ENCODE results near the gene CTTNBP2. TPM values are rescaled to one million over a fixed set of nuclear protein-coding genes. Genes with fewer than 3 reads are reported as not detected.

CTTNBP2 gene
- total RNA-seq, 2 donors from 2014 or later = 5.2 to 6.5 TPM

DNA sequence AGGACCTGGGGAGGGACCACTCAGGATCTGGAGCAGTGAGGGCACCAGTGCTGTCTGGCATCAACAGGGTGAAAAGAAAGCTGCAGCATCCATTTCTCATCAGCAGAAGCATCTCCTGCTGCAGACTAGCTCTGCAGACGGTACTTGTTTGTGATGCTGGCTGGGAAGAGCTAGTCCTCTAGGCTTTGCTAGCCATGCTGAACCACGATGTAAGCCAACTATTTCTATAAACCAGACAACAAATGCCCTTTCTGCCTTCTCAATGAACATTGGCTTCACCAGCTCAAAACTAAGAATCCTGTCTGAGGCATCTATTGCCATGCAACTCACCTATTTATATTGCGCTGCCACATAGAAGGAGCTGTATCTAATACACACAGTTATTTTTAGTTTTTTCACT lies 65.6 kb downstream of the CTTNBP2 start:
- Mint-ChIP-seq H3K9me3 (no peaks in the 10 kb centered on the region), H3K27me3 (ENCODE audit: insufficient read depth) (no peaks in the 10 kb centered on the region), H3K4me3 (no peak overlapping the region), H3K27ac (no peak overlapping the region), H3K4me1 (peaks cover 6% of the 10 kb centered on the region), H3K36me3 (ENCODE audit: low read depth) (no peaks in the 10 kb centered on the region)
- Histone ChIP-seq H3K9ac (ENCODE audit: extremely low read depth, low read length, poor library complexity, severe bottlenecking) (no peak overlapping the region), H3K4me3 (ENCODE audit: low read length) (no peak overlapping the region), H3K27me3 (ENCODE audit: control insufficient read depth, insufficient read depth, low read length, poor library complexity, severe bottlenecking) (no peaks in the 10 kb centered on the region), H3K9me3 (ENCODE audit: control insufficient read depth, low read length) (no peaks in the 10 kb centered on the region), H3K27ac (ENCODE audit: low read depth, low read length) (no peak overlapping the region), H3K4me1 (ENCODE audit: control insufficient read depth, insufficient read depth, low read length) (no peaks in the 10 kb centered on the region), H3K36me3 (ENCODE audit: control insufficient read depth, insufficient read depth, low read length) (no peaks in the 10 kb centered on the region)
- TF ChIP-seq, protein P1, sequence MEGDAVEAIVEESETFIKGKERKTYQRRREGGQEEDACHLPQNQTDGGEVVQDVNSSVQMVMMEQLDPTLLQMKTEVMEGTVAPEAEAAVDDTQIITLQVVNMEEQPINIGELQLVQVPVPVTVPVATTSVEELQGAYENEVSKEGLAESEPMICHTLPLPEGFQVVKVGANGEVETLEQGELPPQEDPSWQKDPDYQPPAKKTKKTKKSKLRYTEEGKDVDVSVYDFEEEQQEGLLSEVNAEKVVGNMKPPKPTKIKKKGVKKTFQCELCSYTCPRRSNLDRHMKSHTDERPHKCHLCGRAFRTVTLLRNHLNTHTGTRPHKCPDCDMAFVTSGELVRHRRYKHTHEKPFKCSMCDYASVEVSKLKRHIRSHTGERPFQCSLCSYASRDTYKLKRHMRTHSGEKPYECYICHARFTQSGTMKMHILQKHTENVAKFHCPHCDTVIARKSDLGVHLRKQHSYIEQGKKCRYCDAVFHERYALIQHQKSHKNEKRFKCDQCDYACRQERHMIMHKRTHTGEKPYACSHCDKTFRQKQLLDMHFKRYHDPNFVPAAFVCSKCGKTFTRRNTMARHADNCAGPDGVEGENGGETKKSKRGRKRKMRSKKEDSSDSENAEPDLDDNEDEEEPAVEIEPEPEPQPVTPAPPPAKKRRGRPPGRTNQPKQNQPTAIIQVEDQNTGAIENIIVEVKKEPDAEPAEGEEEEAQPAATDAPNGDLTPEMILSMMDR (conservative IDR thresholded peaks at IDR 0.05) = no peak
- DNase-seq = no peak
- WGBS, 2 experiments (ENCODE audit: insufficient coverage in 1 of 2, insufficient read length in 1 of 2) = 88 to 93% methylated on average over 3 of the region's 3 CpGs

DNA sequence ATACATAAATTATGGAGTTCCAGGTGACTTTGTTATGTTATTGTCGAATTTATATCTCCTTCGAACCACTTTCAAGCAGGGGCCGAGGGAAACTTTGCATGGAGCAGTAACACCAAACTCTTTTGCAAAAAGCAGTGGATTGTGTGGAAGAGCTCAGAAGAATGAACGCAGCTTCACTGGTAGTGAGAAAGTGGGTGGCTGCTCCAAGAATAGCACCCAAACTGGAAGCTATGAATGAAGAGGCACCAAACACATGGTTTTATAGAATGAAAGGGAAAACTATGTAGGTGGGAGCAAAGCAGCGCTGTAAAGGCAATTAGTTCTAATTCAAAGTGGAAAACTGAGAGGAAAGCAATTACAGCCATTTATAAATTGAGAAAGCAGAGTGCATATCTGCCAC lies 67.2 kb downstream of the CTTNBP2 start:
- Histone ChIP-seq H3K4me3 (ENCODE audit: low read length) (no peak overlapping the region), H3K27me3 (ENCODE audit: control insufficient read depth, insufficient read depth, low read length, poor library complexity, severe bottlenecking) (no peaks in the 10 kb centered on the region), H3K36me3 (ENCODE audit: control insufficient read depth, insufficient read depth, low read length) (no peaks in the 10 kb centered on the region), H3K27ac (ENCODE audit: low read depth, low read length) (no peak overlapping the region), H3K9me3 (ENCODE audit: control insufficient read depth, low read length) (no peaks in the 10 kb centered on the region), H3K4me1 (ENCODE audit: control insufficient read depth, insufficient read depth, low read length) (no peaks in the 10 kb centered on the region), H3K9ac (ENCODE audit: extremely low read depth, low read length, poor library complexity, severe bottlenecking) (no peak overlapping the region)
- no peaks in the 10 kb centered on the region for H3K27me3 Mint-ChIP-seq (ENCODE audit: insufficient read depth)
- peaks cover 6% of the 10 kb centered on the region for H3K4me1 Mint-ChIP-seq
- H3K4me3 Mint-ChIP-seq = no peak overlapping the region
- H3K27ac Mint-ChIP-seq = no peak overlapping the region
- TF ChIP-seq, protein P1 (conservative IDR thresholded peaks at IDR 0.05) = no peak
- 91 to 95% methylated on average over 4 to 5 of the region's 5 CpGs for WGBS, 2 experiments (ENCODE audit: insufficient coverage in 1 of 2, insufficient read length in 1 of 2)
- H3K36me3 Mint-ChIP-seq (ENCODE audit: low read depth) = no peaks in the 10 kb centered on the region
- no peaks in the 10 kb centered on the region for H3K9me3 Mint-ChIP-seq
- no peak for DNase-seq

DNA sequence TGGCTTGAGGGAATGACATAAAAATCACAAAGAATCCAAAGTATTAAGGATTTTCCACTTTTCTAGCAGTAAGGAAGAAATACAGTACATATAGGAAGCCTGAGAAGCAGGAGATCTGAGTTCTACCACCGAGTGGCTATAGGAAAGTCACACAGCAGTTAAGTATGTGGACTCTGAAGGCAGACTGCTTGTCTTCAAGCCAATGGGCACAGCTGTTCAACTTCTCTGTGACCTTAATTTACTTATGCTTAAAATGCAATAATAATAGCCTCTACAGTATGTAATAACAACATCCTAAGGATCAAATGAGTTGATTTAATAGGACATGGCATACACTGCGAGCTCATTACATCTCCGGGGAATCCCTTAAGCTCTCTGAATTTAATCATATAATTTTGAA lies 68.0 kb downstream of the CTTNBP2 start:
- no peak for DNase-seq
- no peaks in the 10 kb centered on the region for H3K9me3 Mint-ChIP-seq
- no peak overlapping the region for H3K9ac ChIP-seq (ENCODE audit: extremely low read depth, low read length, poor library complexity, severe bottlenecking)
- peaks cover 6% of the 10 kb centered on the region for H3K4me1 Mint-ChIP-seq
- TF ChIP-seq, protein P1 (conservative IDR thresholded peaks at IDR 0.05) = no peak
- H3K4me3 ChIP-seq (ENCODE audit: low read length) = no peak overlapping the region
- H3K4me3 Mint-ChIP-seq = no peak overlapping the region
- H3K27ac ChIP-seq (ENCODE audit: low read depth, low read length) = no peak overlapping the region
- no peaks in the 10 kb centered on the region for H3K36me3 ChIP-seq (ENCODE audit: control insufficient read depth, insufficient read depth, low read length)
- 86 to 100% methylated on average over 2 to 3 of the region's 3 CpGs for WGBS, 2 experiments (ENCODE audit: insufficient coverage in 1 of 2, insufficient read length in 1 of 2)
- H3K36me3 Mint-ChIP-seq (ENCODE audit: low read depth) = no peaks in the 10 kb centered on the region
- no peaks in the 10 kb centered on the region for H3K4me1 ChIP-seq (ENCODE audit: control insufficient read depth, insufficient read depth, low read length)
- H3K27me3 Mint-ChIP-seq (ENCODE audit: insufficient read depth) = no peaks in the 10 kb centered on the region
- H3K27me3 ChIP-seq (ENCODE audit: control insufficient read depth, insufficient read depth, low read length, poor library complexity, severe bottlenecking) = no peaks in the 10 kb centered on the region
- H3K27ac Mint-ChIP-seq = no peak overlapping the region
- H3K9me3 ChIP-seq (ENCODE audit: control insufficient read depth, low read length) = no peaks in the 10 kb centered on the region
